ENCODE results near the gene TMEM185B.
"Not testable (repeated sequence)": the region's sequence is repeated elsewhere in the genome, so short reads cannot be mapped to it uniquely, and the experiment has no call there.

TMEM185B gene

GRCh38 chr2:120204945-120205670, 18.1 kb downstream of the TMEM185B start:
- no peak for DNase-seq

DNA sequence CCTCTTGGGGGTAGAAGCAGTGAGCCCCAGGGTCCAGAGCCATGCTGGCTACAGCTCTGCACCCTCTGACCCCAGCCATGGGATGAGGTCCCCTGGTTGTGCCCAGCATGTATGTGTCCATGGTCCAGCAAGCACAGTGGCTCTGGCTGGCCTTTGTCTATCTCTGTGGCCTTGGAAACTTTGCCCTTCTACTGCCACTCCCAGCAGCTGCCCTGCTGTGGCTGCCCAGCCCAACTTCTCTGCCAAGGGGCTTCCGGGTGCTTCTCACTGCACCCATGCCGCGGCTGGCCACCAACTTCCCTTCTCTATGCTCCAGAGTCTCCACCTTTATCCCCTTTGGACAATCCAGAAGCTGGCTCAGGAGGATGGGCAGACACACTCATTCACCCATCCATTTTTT, 18.8 kb downstream of the TMEM185B start:
- no peak for DNase-seq

- DNase-seq: no peak
Measured at GRCh38 chr2:120204022-120204405, 19.2 kb downstream of the TMEM185B start.

- no peak for DNase-seq
Measured at GRCh38 chr2:120203251-120204021, 19.8 kb downstream of the TMEM185B start.

DNA sequence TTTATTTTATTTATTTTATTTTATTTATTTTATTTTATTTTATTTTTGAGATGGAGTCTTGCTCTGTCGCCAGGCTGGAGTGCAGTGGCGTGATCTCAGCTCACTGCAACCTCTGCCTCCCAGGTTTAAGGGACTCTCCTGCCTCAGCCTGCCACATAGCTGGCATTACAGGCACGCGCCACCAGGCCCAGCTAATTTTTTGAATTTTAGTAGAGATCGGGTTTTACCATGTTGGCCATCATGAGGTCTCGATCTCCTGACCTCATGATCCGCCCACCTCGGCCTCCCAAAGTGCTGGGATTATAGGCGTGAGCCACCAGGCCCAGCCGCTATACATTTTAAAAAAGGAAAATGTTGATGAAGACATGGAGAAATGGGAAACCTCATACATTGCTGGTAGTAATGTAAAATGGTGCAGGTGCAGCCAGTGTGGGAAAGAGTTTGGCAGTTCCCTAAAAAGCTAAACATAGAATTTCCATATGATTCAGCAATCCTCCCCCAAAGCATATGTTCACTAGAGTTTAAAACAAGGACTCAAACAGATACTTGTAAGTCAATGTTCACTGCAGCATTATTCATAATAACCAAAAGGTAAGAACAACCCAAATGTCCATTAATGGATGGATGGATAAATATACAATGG, 23.3 kb downstream of the TMEM185B start:
- DNase-seq: not testable (repeated sequence)

GRCh38 chr2:120195553-120195952, 27.6 kb downstream of the TMEM185B start:
- no peak for DNase-seq

DNA sequence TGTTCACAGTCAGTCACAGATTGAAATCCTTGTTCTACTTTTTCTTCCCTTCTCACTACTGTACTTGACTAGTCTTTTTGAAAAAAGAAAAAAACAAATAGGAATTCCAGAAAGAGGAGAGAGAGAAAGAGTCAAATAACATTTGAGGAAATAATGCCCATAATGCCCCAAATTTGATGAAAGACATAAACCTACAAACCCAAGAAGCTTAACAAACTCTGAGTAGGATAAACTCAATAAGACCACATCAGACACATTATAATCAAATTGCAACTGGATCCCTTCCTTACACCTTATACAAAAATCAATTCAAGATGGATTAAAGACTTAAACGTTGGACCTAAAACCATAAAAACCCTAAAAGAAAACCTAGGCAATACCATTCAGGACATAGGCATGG, 30.9 kb downstream of the TMEM185B start:
- DNase-seq: no peak

GRCh38 chr2:120189189-120189588, 34.0 kb downstream of the TMEM185B start:
- no peak for DNase-seq

DNA sequence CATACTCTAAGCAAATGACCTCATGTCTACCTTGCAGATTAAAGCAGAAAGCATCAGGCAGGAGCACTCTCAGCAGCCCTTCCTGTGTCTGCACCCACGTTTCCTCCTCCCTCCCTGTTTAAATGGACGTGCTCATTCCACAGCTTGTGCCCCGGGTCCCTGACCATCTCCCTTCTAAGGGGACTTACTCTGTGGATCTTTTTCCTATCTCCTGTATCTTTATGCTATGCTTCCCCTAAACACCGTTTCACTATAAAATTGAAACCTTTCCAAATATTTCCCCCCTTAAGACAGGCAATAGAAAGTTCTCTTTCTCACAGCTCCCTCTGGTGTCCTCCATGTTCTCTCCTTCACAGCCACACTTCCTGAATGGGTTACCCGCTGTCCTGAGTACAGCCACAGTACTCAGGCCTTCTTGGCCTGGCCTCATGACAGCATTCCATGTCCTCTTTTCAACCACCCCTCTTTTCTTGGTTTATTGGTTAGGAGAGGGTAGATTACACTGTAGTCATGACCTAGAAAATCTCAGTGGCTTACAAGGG, 41.1 kb downstream of the TMEM185B start:
- DNase-seq: no peak

GRCh38 chr2:120180066-120180465, 43.1 kb downstream of the TMEM185B start:
- DNase-seq: no peak

DNA sequence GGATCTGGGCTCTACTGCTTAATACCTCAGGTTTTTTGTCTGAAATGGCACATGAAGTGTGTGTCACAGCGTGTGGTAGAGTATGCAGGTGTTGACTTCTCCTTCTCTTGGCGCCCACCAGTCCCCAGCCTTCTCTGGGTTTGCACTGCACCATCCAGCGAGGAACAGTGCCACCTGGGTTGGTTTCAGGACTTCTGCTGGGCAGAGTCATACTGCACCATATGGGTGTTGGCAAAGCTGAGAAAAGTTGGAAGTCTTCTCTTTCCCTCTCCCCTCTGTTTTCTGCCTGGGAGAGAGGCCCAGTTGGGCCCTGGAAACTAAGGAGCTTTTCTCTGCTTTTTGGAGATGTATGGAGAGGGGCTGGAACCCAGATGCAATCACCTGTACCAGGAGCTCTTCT, 43.8 kb downstream of the TMEM185B start:
- no peak for DNase-seq

DNA sequence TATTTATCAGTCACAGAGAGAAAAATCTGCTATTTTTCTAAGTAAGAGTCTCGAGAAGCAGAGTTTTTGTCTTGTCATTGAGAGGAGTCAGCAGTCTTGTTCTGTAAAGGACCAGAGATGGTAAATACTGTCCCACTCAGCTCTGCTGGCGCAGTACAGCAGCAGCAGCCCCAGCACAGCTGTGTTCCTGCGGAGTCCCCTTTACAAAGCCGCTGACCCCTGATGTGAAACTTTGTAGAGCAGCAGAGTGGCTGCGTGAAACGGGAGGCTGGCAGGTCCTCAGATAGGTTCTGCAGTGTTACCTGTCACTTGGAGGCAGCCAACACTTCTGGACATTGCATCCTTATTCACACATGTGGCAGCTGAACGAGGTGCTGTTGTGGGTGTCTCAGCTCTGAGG, 45.2 kb downstream of the TMEM185B start:
- DNase-seq: no peak

DNA sequence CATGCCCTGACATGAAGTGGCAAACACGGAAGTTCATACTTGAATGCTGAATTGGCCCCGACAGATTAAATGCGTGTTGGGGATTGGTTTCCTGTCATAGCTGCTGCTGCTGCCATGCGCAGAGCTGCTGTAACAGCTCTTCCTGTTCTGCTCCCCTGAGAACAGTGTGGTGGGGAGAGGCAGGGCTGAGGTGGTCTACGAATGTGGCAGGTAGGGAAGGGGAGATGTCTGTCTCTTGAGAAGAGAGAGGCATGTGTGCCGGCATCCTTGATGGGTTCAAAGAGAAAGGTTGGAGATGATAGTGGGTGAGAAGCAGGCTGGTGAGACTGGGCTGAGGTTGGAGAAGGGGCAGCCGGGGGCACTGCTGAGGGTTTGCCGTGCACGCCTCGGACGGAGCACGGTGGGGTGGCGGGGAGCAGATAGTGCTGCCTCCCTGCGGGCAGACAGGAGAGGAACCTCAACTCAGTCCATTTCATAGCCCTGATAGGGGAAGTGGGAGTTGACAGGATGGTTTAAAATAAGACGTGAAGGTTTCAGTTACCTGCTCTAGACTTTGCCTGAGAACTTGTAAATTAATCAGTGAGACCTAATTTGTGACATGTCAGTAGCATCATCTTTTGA, 46.1 kb downstream of the TMEM185B start:
- DNase-seq: peak; percentile 50 to 73 (median 62)

DNA sequence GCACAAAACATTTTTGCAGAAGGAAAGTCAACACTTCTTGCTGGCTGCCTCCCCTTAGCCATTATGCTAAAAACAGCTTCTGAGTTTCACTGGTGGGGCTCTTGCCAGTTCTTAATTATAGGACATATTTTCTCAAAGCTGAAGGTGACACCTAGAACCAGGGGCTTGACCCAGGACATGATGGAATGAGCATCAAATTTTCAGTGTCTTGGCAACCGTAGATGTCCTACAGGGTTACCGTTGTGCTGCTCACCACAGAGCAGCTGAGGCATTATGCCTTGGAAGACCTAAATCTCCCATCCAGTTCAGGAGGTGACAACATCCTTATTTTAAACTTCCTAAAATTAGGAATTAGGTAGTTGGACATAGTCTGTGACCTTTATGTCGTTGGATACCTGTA, 46.7 kb downstream of the TMEM185B start:
- DNase-seq: no peak

- DNase-seq: no peak
Measured at GRCh38 chr2:120174963-120175581, 48.1 kb downstream of the TMEM185B start.
